HFF-Myc (cell line): ENCODE data around the gene ADCY3.

Source experiments
- DNase-seq: peaks from one replicate; pipeline ENCODE4 v3.0.0-alpha.2; 2011; ENCODE audit warnings: low read depth; ENCODE audit errors: extremely low read depth
- H3K4me3 ChIP-seq: replicated peaks from 2 replicates; pipeline ENCODE4 v1.5.1; 2011; ENCODE audit warnings: low read depth, mild to moderate bottlenecking, control low read depth, low read length
- CTCF ChIP-seq: IDR thresholded peaks from 2 replicates; pipeline ENCODE4 v1.5.1; 2012; ENCODE audit warnings: mild to moderate bottlenecking, low read depth, low read length, control low read depth; ENCODE audit errors: missing control alignments

ADCY3 gene

GRCh38 chr2:24785671-24786321 is 134.2 kb downstream of the ADCY3 start:
- no peak for DNase-seq
- TF ChIP-seq CTCF = no peak
- no peak overlapping the region for H3K4me3 ChIP-seq

- no peak overlapping the region for H3K4me3 ChIP-seq
- TF ChIP-seq CTCF = no peak
- no peak for DNase-seq
Measured at GRCh38 chr2:24783641-24784040, 136.4 kb downstream of the ADCY3 start.

GRCh38 chr2:24779116-24779515 is 140.9 kb downstream of the ADCY3 start:
- no peak for DNase-seq
- no peak for TF ChIP-seq CTCF

GRCh38 chr2:24774373-24774772 is 145.7 kb downstream of the ADCY3 start:
- TF ChIP-seq CTCF = no peak
- no peak for DNase-seq

More at GRCh38 chr2:24779116-24779515, 140.9 kb downstream of the ADCY3 start:
- no peak overlapping the region for H3K4me3 ChIP-seq

GRCh38 chr2:24771764-24772586 is 148.1 kb downstream of the ADCY3 start:
- H3K4me3 ChIP-seq = no peak overlapping the region
- DNase-seq = no peak
- TF ChIP-seq CTCF = no peak

More at GRCh38 chr2:24774373-24774772, 145.7 kb downstream of the ADCY3 start:
- no peak overlapping the region for H3K4me3 ChIP-seq

- no peak overlapping the region for H3K4me3 ChIP-seq
- no peak for TF ChIP-seq CTCF
- DNase-seq = no peak
Measured at GRCh38 chr2:24771061-24771460, 149.0 kb downstream of the ADCY3 start.
